Testis (tissue), 2 donors: ENCODE measurements around the gene SMYD3.

Experiments
- POLR2A ChIP-seq: fragments of 450-650 bp; IDR thresholded peaks from one replicate; pipeline ENCODE4 v1.6.1; 2017; ENCODE audit warnings: antibody characterized with exemption, mild to moderate bottlenecking, moderate library complexity
- TF ChIP-seq, protein P1 (sequence below), 3 experiments: fragments of 450-650 bp in 2 of 3; fragments of 200-600 bp in 1 of 3; sonication (generic) in 1 of 3; IDR thresholded peaks; one replicate each; pipeline ENCODE4 v1.5.1; 2016 to 2019; ENCODE audit warnings: antibody characterized with exemption in 3 of 3, mild to moderate bottlenecking in 2 of 3, moderate library complexity in 1 of 3

DNA sequence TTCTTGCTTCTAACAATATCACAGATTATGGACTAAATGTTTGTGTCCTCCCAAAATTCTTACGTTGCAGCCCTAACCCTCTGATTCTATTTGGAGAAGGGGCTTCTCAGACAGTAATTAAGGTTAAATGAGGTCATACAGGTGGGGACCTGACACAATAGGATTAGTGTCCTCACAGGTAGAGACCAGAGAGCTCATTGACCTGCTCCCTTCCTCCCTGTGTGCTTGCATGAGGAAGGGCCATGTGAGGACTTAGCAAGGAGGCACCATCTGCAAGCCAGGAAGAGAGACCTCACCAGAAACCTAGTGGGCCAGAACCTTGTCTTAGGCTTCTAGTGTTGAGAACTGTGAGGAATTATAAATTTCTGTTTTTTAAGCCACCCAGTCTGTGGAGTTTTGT lies 322.6 kb downstream of the SMYD3 start:
- TF ChIP-seq, protein P1, sequence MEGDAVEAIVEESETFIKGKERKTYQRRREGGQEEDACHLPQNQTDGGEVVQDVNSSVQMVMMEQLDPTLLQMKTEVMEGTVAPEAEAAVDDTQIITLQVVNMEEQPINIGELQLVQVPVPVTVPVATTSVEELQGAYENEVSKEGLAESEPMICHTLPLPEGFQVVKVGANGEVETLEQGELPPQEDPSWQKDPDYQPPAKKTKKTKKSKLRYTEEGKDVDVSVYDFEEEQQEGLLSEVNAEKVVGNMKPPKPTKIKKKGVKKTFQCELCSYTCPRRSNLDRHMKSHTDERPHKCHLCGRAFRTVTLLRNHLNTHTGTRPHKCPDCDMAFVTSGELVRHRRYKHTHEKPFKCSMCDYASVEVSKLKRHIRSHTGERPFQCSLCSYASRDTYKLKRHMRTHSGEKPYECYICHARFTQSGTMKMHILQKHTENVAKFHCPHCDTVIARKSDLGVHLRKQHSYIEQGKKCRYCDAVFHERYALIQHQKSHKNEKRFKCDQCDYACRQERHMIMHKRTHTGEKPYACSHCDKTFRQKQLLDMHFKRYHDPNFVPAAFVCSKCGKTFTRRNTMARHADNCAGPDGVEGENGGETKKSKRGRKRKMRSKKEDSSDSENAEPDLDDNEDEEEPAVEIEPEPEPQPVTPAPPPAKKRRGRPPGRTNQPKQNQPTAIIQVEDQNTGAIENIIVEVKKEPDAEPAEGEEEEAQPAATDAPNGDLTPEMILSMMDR (IDR thresholded peaks at IDR 0.05), result no peak
- TF ChIP-seq POLR2A, result no peak
